HPDE6-E6E7 (cell line): ENCODE results near the gene SHTN1.

Source experiments
- DNase-seq: peaks from one replicate; pipeline ENCODE4 v3.0.0; 2011; ENCODE audit warnings: missing footprints; ENCODE audit errors: extremely low spot score

SHTN1 gene

DNA sequence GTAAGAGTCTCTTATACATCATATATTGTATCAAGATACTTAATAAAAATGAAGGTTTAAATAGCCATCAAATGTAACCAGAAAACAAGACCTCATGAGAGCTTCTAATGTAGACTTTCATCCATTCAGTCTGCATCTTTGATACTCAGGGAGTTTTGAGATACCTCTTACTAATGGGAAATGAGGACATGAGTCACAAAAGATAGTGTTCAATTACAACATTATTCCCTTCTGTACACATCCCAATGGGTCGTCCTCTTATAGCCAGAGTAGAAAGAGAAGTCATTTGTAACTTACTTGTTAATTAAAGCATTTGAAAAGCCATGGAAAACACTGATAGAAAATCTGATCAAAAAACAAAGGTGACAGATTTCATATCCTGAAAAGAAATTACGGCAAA lies 19.4 kb downstream of the SHTN1 start:
- no peak for DNase-seq

DNA sequence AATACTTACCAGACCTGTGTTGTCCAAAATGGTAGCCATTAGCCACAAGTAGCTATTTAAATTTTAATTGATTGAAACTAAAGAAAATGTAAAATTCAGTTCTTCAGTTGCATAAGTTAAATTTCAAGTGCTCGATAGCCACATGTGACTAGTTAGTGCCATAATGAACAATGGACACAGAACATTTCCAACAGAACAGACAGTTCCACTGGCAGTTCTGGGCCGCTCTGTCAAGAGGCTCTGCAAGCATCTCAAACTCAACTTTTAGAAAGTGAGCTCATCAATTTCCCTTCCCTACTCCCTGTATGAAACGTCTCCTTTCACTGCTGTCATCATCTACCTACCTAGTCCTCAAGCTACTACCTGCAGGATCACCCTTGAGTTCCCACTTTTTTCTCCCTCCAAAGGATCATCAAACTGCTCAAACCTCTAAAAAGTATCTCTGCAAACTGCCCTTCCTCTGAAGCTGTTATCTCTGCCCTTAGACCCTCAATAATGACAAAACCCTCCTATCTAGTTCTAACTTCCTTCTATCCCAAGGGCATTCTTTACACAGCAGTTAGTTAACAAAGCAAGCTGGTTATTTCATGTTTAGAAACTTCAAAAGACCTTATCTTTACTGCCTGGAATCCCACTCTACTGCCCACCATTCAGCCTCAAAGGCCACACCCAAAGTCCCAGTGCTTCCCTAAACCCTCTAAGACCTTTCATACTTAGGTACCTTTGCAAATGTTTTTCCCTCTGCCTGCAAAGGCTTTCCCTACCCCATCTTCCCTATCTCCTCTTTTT lies 20.6 kb downstream of the SHTN1 start:
- no peak for DNase-seq

DNA sequence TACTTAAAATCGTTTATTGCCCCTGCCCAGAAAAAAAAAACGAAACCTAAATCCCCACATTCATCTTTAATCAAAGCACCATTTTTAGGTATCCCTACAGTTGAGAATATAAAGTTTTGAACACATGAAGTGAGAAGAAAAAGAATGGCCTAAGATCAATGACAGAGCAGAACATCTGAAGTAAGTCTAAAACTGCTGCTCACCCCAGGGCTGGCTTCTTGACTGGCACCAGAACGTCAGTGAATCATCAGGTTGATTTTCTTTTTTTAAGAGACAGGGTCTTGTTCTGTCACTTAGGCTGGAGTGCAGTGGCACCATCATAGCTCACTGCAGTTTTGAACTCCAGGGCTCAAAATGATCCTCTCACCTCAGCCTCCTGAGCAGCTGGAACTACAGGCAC lies 24.9 kb downstream of the SHTN1 start:
- DNase-seq = no peak

DNA sequence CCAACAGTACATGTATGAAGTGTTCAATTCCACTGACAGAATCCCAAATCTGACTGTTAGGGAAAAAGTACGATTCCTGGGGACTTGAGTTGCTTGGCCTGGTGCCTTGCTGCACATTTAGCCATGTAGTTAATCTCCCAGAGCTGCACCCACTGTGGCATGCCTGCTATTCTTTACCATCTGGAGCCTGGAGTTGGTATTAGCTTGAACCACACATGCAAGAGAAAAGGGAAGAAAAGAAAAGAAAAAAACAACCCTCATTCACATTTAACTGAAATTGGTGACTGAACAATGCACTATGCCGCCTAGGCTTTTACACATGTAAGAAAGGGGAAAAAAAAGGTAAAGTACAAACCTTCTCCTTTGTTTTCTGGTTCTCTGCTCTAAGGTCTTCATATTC lies 26.1 kb downstream of the SHTN1 start:
- DNase-seq = no peak

DNA sequence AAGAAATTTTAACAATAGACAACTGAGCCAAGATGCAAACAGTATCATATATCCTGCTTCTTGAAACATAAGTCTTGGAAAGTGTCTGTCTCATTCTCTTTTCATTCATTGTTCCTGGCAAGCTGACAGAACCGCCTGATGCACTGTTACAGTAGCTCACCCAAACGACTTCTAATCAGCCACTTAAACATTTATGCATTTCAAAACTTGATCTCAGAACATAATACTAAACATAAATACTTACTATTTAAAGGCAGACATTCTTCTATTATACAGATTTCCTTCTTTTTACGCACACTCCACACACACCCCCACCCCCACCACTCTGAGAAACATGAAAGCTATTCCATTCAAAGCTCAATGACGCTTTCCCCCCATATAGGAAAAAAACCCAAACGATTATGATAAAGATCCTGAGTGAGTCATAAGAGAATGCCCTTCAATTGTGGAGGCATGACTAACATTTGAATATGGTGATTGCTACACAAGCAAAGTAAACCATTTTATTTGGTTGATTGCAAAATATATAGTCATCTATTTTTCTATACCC lies 30.5 kb downstream of the SHTN1 start:
- DNase-seq = peak; percentile 60

DNA sequence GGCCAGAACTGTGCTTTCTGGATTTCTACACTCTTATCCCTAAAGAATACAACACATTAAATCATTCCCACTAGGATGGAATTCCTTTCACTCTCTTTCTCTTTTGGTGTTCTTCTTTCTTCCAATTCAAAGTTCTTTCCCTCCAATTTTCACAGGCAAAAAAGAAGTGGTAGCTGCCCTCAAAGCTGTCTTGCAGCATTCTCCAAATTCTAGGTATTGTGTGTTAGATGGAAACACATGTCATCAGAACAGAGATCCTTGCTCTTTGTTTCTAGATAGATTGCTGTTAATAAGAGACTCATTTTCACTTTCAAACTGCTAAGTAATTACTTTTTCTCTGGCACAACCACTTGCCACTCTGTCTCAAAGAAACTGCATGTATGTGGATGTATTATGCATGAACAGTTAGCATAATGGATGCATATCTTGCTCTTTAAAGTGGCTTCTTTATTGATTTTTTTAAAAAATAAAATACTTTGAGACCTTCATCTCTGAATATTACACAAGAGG lies 31.0 kb downstream of the SHTN1 start:
- DNase-seq = no peak

DNA sequence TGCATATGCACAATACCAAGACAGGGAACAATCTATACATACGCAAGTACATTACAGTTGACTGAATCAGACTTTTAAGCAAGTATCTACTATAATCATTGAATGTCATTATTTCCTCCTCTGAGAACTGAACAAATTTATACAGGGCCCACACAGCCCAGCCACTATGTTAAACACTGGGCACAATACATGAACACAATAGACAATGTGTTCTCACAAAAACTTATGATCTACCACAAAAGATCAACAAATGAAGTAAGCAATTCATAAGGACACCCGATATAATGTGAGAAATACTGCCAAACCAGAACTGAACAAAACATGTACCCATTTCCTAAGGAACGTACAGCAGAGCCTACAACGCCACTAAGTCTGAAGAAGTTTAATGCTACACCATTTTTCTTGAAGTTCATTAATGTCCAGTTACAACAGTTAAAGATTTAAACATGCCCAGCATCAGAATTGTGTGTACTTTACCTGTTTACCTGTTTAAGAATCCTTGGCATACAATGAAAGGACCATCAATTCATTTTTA lies 31.5 kb downstream of the SHTN1 start:
- DNase-seq = no peak

DNA sequence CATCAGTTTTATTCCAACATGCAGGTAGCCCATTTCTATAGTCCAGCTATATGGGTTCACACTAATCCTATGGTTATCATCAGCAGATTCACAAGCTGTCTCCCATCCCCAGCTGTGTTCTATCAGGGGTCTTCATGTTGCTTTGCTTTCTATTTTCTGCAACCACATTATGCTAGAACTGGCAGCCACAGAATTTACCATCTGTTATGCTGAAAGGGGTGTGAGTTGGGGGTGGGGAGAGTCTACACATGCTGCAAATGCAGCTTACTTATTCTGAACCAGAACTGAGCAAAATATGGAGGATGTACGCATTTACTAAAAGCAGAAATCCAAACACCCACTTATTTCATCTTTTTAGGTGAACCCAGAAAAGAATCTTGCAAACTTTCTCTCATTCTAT lies 32.9 kb downstream of the SHTN1 start:
- DNase-seq = no peak

DNA sequence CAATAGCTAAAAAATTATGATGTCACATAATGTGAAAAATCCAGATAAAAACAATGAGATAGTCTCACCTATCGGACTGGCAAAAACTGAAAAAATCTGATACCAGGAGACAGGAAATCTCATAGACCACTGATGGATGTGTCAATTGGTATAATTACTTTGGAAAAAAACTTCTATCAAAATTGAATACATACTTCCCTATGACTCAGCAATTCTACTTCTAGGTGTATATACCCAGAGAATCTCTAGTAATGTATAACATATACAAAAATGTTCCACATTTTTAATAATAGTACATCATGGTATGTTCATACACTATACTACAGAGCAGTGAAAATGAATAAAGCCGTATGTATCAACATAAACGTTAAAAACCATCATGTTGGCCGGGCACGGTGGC lies 34.9 kb downstream of the SHTN1 start:
- DNase-seq = no peak

DNA sequence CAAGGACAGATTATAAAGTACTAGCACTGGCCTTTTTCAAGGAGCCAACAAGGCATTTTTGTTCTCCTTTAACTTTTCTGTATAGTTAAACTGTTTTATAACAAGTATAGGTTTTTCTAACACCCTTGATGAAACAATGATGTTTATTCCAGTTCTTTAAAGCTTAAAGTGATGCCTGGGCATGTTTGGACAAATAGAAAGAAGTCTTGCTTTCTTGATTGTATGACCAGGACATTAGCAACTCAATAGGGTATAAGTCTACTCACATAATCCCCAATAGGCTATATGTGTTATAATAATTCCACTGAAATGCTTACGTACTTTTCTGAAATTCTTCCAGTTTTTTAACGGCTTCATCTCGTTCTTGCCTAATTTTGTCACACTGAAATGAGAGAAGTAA lies 36.7 kb downstream of the SHTN1 start:
- no peak for DNase-seq

DNA sequence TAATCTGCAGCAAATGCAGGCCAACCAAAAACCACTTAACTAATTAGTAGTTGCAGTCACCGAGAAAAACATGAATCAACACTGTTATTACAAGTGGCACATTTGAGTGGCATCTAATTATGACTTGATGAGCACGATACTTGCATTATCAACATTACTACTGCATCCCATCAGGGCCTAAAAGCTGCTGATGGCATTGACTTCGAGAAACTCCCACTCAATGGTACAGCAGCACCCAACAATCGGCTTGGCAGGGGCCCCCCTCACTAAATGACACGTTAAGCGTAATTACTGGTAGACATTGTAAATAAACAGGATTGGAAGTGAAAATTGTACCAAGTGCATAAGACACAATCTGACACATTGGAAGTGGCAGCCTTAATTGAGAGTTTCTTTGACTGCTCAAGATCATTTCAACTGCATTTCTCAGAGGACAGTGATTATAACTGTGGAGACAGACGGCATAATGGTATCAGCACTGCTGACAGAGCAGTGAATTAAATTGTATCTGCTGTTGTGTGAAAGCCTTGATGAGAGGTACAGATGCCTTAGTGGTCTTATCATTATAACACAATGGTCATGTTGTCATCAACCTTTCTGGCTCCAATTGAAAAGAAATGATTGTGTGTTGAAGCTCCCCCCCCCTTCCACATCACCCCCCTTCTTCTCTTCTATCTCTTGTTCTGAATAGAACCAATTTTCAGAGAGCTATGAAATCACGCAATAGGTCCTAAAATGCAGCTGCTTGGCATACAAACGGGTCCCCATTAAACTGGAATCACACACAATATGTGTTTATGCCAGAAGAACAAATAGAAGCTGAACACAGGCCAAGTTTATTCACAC lies 43.4 kb downstream of the SHTN1 start:
- no peak for DNase-seq

DNA sequence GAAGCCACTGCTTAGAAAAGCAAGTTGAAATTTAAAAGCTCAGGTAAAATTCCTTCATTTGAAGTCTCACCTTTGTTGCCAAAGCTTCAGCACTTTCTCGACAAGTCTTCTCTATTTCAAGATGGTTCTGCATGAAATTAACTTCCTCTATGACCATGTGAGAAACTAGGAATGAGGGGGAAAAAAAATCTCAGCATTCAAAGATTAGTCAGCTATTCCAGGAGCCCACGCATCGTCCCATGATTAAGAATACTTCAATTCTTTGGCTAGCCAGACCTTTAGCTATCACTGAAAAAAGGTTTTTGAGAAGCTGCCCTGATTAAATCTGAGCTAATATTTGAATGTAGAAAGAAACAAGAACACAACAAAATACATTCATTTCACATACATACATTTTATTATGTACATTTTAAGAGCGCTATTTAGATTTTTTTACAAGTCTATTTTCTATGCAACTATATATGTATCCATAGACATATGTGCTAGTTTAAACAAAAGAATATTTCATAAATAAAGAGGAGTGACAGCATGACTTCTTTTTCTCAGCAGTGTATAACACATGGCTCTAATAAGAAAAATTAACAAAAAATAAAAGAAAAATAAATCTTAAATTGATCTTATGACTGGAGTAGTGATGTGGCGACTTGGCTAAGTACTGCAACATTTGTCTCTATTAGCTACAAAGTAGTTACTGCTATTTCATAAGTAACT lies 44.8 kb downstream of the SHTN1 start:
- no peak for DNase-seq

DNA sequence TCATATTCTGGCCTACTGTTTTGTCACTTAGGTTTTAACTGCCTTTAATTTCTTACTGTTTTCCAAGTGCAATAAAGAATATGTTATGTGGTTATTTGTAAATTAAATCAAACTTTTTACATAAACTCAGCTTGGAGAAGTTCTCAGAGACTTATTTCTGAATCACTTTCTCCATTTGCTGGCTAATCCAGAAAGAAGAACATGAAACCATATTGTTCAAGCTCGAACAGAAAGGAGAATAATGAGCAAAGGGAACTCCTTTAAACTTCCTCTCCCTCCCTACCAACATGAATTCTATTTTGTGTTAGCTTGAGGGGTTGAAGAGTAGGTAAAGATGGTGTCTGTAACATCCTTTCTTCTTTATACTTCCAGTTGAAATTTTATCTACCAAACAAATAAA lies 52.3 kb downstream of the SHTN1 start:
- no peak for DNase-seq

DNA sequence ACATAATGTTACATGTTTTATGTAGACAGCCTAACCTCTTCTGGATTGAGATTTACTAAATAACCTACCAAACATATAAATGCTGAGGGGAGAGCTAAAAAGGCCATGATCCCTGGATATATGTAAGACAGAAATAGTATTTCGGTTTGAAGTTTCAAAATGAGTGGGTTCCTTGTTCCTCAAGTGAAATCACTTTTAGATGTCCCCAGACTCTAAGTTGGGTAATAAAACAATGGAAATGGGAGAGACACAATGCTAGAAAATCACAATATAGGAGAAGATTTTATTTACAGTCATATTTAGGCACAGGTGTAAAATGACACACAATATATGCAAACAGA lies 56.5 kb downstream of the SHTN1 start:
- DNase-seq = no peak

DNA sequence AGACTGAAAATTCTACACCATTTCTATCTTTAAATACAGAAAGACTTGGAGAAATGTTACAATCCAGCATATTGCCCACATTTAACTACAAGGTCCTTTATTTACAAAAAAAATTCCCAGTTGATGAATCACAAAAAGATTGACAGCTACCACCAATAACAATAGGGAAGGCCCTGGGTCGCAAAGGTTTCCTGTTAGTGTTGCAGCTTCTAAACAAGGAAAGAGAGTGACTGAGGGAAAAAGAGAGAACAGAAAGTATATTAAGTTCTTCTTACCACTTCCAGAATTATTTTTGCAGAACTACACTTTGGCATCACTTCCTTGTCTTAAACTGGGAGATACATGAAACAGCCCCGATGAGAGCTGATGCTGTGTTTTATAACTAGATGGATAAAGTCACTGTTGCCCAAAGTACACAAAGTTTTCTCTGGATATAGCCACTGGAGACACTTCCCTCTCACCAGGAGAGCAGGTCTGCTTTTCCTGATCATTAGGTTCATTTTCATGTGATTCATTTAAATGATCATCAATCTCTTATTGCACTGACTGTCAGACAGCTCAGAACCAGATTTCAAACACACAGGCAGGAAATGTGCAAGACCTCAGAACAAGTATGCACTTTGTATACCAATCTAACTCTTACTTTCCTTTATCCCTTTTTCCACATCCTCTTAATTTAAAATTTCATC lies 57.0 kb downstream of the SHTN1 start:
- peak; percentile 43 for DNase-seq

DNA sequence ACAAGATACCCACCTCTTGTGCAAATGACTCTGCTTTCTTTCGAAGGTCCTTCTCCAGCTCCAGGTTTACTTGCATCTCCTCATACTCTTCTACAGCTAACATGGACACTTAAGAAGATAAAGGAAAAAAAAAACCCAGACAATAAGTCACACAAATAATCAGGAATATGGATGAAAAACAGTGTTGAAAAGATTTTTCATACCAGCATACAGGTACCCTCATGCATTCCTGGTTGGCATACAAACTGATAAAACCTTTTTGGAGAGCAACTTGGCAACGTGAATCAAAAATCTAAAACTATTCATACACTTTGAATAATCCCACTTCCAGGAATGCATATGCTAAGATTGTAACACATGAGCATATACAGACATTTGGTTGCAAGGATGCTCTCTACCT lies 60.1 kb downstream of the SHTN1 start:
- no peak for DNase-seq

DNA sequence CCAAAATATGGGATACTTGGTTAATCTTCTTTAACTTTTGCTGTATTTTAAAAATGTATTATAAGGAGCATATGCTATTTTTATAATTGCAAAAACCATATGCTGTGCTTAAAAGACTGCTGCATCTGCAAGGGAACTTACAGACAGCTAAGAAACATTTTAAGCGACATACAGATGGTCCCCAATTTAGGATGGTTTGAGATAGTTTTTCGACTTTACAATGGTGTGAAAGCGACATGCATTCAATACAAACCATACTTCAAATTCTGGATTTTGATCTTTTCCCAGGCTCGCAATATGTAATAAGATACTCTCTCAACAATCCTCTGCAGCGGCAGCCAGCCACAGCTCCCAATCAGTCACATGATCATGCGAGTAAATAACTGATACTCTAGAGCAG lies 73.2 kb downstream of the SHTN1 start:
- DNase-seq = no peak

DNA sequence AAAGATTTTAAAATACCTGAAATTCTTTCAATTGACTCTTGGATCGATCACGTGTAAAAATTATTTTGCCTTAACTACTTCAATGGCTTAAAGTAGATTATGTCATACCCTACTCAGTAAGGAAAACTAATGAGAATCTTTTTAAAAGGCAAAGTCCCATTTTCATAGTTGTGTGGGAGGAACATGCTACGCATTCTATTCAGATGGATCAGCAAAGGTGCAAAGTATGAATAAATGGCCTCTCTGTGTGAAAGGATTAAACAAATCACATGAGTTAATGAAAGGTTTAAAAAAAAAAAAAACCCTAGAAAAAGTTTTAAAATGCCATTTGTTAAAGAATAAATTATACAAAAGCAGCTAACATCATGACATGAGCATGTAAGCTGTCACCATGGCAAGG lies 78.6 kb downstream of the SHTN1 start:
- no peak for DNase-seq

DNA sequence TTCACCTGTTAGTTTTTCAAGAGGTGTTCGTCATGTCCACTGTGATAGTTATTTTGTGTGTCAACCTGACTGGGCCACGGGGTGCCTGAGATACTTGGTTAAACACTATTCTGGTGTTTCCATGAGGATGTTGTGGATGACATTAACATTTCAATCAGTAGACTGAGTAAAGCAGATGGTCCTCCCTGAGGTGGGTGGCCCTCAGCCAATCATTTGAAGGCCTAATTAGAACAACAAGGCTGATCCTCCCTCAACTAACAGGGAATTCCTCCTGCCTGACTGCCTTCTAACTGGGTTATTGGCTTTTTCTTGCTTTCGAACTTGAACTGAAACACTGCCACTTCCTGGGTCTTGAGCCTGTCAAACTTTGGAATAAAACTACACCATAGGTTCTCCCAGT lies 79.9 kb downstream of the SHTN1 start:
- DNase-seq = no peak

DNA sequence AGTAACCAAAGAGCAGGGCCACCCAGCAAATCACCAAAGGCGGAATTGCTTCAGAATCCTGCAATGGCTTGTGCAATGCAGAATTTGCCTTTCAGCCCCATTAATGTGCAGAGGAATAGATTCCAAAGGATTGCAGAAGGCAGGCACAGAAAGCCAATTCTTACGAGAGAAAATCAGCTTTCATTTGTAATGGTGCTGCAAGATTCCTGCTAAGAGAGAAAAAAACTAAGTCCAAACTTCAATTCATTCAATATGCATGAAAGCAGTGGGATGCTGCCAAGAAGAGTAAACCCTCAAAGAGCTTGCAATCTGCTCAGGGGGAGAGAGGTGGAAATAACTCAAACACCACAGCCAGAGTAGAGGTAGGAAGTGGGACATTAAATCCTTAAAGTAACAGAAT lies 85.3 kb downstream of the SHTN1 start:
- DNase-seq = no peak

DNA sequence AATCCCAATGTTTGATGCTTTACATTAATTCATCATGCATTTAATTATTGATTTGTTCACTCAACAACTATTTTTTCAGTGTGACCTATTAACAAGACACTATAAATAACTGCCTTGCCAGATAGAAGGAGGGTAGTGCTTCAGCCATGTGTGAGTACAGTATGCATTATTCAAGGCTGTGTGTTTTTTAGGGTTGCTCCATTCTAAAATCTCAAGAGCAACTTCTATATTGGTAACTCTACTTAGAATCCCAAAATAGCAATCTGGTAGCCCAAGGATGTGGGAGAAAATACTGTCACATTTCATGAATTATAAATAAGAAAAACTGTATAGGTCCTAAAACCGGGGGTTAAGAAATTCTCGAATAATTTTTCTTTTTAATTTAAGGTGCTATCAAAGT lies 85.8 kb downstream of the SHTN1 start:
- DNase-seq = no peak
